Kidney glomerular epithelial cell (primary cell): ENCODE data around the gene CAPZA1.
A peak's percentile ranks its signal among the peaks of the same experiment; 100 is the strongest.

Source experiments
- DNase-seq: peaks from one replicate; lab custom pipeline; 2025; lab: John Stamatoyannopoulos, UW

The CAPZA1 gene

DNA sequence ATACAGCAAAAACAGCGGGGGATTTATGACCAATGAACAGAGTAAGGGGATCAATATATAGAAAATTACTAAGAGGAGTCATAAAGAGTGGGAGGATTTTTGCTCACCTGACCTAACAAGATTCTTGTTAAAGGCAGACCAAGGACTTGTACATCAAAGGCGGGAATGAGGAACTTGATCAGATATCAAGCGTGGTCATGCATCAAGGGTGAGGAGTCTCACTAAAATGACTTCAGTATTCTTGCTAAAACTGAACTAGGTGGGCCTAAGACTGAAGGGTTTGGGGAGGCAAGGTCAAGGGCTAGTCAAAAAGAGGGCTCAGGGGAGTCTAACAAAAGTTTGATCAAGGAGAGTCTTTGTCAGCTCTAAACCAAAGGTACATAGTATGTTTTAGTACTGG is 56.9 kb downstream of the CAPZA1 start:
- no peak for DNase-seq

DNA sequence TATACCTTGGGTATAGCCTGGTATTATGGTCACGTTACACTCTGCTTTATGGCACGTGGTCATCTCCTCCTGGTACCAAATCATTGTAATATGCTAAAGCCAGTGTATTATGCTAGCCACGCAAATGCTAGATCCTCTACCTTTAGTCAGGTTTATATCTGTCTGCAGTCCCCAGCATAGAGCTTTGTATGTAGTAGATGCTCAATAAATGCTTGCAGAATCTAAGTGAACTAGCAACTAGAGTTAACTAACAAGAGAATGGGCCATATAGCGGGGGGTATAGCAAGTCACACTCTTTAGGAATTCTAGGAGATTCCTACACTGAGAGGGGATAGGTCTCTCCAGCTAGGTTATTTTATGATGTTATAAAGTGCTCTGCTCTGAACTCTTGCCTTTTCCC is 57.9 kb downstream of the CAPZA1 start:
- DNase-seq = no peak

- no peak for DNase-seq
Measured at GRCh38 chr1:112678605-112679004, 59.0 kb downstream of the CAPZA1 start.

- DNase-seq = no peak
Measured at GRCh38 chr1:112685913-112686312, 66.3 kb downstream of the CAPZA1 start.

- DNase-seq = no peak
Measured at GRCh38 chr1:112686417-112686816, 66.8 kb downstream of the CAPZA1 start.

DNA sequence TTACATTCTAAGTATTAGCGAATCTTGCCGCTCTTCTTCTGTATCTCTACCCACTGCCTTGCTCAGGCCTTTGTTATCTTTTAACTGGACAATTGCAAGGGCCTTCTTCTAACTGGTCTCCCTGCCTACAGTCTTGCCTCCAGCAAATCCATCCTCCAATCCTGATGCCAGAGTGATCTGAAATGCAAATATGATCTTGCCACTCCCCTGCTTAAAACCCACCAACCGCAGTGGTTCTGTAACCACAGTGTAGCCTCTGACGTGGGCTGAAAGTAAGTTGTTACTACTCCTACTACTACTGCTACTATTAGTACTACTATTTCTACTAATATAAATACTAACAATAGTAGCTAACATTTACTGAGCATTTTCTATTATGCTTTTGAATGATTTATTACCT is 67.2 kb downstream of the CAPZA1 start:
- no peak for DNase-seq

GRCh38 chr1:112687361-112687760 is 67.7 kb downstream of the CAPZA1 start:
- no peak for DNase-seq

- no peak for DNase-seq
Measured at GRCh38 chr1:112687785-112688496, 68.3 kb downstream of the CAPZA1 start.

GRCh38 chr1:112688781-112689193 is 69.2 kb downstream of the CAPZA1 start:
- DNase-seq = no peak

GRCh38 chr1:112689196-112689841 is 69.7 kb downstream of the CAPZA1 start:
- DNase-seq = no peak

GRCh38 chr1:112689842-112690237 is 70.2 kb downstream of the CAPZA1 start:
- no peak for DNase-seq

- no peak for DNase-seq
Measured at GRCh38 chr1:112692681-112693080, 73.0 kb downstream of the CAPZA1 start.

DNA sequence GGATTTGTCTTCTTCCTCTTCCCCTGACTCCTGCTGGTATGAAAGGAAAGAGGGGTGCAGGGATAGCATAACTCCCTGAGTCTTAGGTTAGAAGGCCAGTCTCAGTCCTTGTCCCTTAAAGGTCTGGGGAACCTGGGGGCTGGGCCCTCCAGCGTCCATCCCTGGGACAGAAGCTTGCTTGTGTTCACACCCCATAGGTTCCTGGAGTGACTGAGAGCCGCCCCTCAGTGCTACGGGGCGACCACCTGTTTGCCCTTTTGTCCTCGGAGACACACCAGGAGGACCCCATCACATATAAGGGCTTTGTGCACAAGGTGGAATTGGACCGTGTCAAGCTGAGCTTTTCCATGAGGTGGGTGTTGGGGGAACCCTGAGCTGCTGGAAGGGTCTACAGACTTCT is 74.2 kb downstream of the CAPZA1 start:
- DNase-seq = no peak

DNA sequence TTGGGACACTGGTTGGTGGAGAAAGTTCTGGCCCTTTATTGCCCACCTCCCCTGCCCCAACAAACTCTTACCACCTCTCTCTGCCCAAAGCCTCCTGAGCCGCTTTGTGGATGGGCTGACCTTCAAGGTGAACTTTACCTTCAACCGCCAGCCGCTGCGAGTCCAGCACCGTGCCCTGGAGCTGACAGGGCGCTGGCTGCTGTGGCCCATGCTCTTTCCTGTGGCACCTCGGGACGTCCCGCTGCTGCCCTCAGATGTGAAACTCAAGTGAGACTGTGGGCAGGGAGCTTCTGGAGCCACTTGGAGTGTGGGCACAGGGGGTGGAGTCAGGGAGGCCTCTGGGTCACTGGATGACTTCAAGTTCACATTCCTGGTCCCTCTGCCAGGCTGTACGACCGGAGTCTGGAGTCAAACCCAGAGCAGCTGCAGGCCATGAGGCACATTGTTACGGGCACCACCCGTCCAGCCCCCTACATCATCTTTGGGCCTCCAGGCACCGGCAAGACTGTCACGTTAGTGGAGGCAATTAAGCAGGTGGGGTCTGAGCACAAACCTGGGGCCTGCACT is 74.8 kb downstream of the CAPZA1 start:
- no peak for DNase-seq

DNA sequence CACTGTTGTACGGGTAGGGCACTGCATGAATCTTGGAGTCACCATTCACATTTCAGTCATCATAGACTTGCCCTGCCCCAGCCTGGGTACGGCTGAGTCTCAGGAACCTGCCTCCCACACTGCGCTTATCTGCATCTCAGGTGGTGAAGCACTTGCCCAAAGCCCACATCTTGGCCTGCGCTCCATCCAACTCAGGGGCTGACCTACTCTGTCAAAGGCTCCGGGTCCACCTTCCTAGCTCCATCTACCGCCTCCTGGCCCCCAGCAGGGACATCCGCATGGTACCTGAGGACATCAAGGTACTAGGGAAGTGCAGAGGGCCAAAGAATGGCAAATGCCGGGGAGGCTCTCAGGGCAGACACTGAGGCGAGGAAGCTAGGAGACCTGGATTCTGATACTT is 75.6 kb downstream of the CAPZA1 start:
- no peak for DNase-seq

- DNase-seq = no peak
Measured at GRCh38 chr1:112696578-112697314, 77.1 kb downstream of the CAPZA1 start.

DNA sequence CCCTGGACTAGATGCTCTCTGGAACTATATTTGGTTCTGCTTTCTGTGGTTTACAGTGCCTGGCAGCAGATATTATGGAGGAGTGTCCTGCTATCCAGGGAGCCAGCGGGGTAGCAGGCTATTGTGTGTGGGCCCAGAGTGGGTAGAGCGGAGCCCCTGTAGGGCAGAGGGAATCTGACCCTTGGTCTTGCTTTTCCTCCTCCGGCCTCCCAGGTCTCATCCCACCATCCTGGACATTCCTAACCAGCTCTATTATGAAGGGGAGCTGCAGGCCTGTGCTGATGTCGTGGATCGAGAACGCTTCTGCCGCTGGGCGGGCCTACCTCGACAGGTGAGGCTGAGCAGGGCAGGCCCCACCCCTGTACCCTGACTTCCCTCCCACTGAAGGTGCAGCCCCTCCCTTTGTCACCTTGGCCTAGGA is 78.2 kb downstream of the CAPZA1 start:
- DNase-seq = no peak

GRCh38 chr1:112698366-112699310 is 79.0 kb downstream of the CAPZA1 start:
- DNase-seq = no peak

DNA sequence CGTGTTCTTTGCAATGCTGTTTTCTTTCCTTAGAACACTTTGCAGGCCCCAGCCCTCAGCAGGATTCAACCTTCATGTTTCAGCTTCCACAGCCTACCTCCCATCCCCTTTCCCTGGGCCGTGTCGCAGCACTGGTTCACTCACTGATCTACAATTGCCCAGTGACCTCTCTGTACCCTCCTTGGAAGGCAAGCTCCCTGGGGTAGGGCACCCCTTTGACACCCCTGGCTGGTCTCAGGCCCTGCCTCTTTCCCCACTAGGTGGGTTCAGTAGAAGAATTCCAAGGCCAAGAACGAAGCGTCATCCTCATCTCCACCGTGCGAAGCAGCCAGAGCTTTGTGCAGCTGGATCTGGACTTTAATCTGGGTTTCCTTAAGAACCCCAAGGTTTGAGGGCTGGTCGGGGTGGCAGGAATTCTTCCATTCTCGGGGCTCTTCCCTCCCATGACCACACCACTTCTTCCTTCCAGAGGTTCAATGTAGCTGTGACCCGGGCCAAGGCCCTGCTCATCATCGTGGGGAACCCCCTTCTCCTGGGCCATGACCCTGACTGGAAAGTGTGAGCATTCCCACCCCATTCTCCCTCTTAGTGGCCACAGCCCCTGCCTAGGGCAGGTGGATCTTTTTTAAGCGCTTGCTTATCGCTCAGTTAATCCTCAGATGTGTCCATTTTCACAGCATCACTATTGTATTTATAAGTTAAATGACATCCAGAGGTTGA is 80.0 kb downstream of the CAPZA1 start:
- no peak for DNase-seq

DNA sequence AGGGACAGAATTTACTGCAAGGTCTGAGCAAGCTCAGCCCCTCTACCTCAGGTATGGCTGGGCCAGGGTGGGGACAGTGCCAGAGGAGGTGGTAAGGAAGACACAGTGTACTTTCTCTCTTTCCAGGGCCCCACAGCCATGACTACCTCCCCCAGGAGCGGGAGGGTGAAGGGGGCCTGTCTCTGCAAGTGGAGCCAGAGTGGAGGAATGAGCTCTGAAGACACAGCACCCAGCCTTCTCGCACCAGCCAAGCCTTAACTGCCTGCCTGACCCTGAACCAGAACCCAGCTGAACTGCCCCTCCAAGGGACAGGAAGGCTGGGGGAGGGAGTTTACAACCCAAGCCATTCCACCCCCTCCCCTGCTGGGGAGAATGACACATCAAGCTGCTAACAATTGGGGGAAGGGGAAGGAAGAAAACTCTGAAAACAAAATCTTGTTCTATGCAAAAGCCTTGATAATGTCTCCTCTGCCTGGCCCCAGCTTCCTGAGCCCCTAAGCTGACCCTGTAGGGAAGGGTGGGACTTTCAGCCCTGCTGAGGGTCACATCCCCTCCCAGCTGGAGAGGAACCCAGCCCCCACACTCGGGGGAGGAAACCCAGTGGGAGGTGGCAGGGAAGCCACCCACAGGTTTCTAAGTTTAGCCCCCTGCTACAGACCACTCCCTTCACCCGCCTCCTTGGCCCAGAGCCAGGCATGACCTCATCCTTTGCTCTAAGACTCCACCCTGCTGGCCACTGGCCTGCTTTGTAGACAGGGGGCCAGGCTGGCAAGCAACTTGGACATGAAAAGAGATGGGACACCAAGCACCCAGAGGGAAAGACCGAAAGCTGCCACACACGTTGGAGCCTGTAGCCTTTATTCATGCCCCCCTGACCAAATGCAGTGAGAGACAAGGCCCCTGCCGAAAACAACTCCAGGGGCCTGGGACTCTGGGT is 80.9 kb downstream of the CAPZA1 start:
- DNase-seq = peak; percentile 94
